GM19372 (cell line): ENCODE data around the gene ASTN2.

ENCODE experiments used
- ATAC-seq: cut with Tn5 transposase; IDR thresholded peaks from one replicate; pipeline ENCODE4 v1.9.1; 2021; ENCODE audit warnings: mild to moderate bottlenecking, low read depth, moderate library complexity; ENCODE audit not compliant: unreplicated experiment

Gene ASTN2

GRCh38 chr9:116480700-116481099 lies 934.2 kb downstream of the ASTN2 start:
- no peak for ATAC-seq

GRCh38 chr9:116479967-116480366 lies 934.9 kb downstream of the ASTN2 start:
- ATAC-seq = no peak

- no peak for ATAC-seq
These were observed 935.8 kb downstream of the ASTN2 start for GRCh38 chr9:116479056-116479544.

- no peak for ATAC-seq
These were observed 937.2 kb downstream of the ASTN2 start for GRCh38 chr9:116477584-116478141.

- ATAC-seq = no peak
These were observed 937.9 kb downstream of the ASTN2 start for GRCh38 chr9:116476935-116477381.

DNA sequence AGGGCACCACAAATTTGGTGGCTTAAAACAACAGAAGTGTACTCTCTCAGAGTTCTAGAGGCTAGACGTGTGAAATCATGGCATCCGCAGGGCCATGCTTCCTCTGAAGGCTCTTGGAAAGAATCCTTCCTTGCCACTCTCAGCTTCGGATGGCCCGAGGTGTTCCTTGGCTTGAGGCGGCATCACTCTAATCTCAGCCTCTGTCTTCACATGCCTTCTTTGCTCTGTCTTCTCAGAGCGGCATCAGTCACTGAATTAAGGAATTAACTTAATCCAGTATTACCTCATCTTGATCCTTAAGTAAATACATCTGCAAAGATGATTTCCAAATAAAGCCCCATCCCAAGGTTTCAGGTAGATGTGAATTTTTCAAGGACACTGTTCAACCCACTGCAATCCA lies 938.9 kb downstream of the ASTN2 start:
- ATAC-seq = no peak

- no peak for ATAC-seq
These were observed 939.7 kb downstream of the ASTN2 start for GRCh38 chr9:116475201-116475600.

- no peak for ATAC-seq
These were observed 942.8 kb downstream of the ASTN2 start for GRCh38 chr9:116471944-116472506.

- ATAC-seq = no peak
These were observed 943.6 kb downstream of the ASTN2 start for GRCh38 chr9:116471093-116471906.

- no peak for ATAC-seq
These were observed 945.9 kb downstream of the ASTN2 start for GRCh38 chr9:116468793-116469527.

GRCh38 chr9:116468369-116468768 lies 946.5 kb downstream of the ASTN2 start:
- ATAC-seq = no peak

DNA sequence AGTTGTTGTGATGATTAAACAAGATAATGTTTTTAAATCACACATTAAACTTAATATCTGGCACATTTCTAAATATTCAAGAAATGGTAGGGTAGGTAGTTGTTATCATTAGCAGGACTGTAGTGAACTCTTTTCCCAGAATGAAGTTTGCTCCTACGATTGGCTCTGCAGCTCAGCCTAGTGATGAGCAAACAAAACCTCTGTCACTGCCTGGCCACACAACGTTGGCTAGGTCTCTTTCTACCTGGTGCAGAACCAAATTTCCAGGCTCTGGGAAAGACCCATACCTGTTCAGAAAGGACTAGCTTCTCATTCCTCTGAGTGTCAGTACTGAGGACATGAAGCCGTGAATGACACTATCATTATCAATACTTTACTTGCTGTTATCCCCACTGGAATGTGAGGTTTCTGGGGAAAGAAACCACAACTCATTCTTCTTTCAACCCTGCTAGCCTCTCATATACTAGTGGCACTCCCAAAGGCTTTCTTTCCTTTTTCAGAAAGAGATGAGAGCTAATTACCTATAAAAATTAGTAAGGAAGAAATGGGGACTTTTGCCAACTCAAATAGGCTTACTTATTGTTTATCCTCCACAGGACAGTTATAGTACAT lies 947.0 kb downstream of the ASTN2 start:
- ATAC-seq = no peak

DNA sequence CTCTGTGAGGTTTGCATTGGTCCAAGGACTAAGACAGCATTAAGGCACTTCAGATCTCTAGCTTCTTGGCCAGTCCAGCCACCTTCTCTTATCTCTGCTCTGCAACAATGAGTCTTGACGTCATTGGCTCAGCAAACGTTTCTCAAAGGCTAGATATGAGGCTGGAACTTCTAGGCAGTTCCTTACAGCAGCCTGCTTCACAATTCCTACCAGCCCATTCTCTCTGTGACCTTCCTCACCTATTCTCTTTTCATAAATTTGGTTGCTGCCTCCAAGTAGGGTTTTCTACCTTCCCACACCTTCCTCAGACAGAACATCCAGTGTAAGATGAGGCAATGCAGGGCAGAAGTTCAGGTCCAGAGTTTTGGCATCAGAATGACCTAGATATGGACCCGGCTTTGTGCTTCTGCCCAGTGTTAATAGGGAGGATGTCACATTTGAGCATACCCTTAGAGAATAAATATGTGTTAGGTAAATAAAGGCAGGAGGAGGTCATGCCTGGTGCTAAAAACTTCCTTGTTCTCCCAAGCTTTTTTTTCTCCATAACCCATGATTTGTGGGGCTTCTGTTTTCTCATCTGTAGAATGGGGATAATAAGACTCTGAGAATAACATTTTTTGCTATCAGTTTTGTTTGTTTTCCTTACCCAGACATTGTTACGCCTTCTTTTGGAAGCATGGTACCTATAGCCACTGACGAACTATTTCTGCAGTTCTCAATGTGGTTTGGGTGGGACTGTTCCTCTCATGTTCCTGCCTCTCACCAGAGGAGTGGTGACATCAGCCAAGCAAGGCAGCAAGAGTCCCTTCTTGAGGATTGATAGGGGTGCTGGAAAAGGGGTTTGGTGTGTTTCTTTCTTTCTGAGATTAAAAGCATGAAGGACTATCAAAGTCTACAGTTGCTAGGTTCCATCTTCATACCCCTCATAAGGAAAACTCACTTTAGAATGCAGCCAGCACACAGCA lies 948.3 kb downstream of the ASTN2 start:
- no peak for ATAC-seq

- ATAC-seq = no peak
These were observed 949.1 kb downstream of the ASTN2 start for GRCh38 chr9:116465576-116466270.

DNA sequence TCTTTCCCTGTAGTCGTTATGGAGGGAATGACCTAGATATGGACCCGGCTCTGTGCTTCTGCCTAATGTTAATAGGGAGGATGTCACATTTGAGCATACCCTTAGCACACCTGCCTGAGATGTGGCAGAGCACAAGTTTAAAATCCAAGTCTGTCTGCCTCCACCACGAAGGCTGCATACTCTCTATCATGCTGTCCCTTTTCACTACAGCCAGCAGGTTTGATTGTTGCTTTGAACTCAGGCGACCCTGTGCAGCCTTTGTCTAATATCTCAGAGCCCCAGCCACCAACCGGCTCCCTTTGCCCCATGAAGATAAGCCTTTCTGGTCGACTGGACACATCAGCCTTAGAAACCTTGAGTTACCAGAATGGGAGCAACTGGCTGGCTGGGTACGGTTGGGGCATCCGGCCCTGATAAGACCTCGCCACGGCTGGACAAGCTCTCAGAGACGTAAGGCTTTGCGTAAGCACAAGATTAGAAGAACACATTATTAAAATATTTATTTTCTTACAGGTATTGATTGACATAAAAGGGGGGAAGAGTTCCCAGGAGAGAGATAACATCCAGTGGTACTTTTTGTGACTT lies 949.8 kb downstream of the ASTN2 start:
- no peak for ATAC-seq

- ATAC-seq = no peak
These were observed 950.4 kb downstream of the ASTN2 start for GRCh38 chr9:116464423-116464822.

- no peak for ATAC-seq
These were observed 953.2 kb downstream of the ASTN2 start for GRCh38 chr9:116461632-116462031.

DNA sequence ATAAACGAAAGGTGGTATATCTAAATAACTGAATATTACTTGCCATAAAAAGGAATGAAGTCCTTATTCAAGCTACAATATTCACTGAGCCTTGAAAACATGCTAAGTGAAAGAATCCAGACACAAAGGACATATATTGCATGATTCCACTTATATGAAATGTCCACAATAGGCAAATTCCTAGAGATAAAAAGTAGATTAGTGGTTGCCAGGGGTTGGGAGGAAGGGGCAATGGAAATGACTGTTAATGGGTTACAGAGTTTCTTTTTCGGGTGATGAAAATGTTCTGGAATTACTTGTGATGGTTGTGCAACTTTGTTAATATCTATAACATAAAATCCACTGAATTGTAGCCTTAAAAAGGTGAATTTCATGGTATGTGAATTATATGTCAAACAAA lies 954.8 kb downstream of the ASTN2 start:
- ATAC-seq = no peak
